Fibroblast of skin of left quadriceps (primary cell): Measurements from ENCODE around the gene R3HDM4.

Experiments used
- DNase-seq, 2 experiments: peaks; one replicate each; pipeline ENCODE4 v3.0.0-alpha.2; 2013; ENCODE audit warnings: low read depth in 2 of 2

Gene R3HDM4

GRCh38 chr19:917323-918151, 4.5 kb upstream of the R3HDM4 start, which contains the start of gene KISS1R:
TSS of gene KISS1R (plus strand) at chr19:917333. CDS start at chr19:917503, 170 bp downstream.
- DNase-seq = no peak

GRCh38 chr19:916645-917322, 3.8 kb upstream of the R3HDM4 start:
- no peak for DNase-seq

- no peak for DNase-seq
Measured at GRCh38 chr19:912181-913079, 589 bp downstream of the R3HDM4 start.

- DNase-seq = no peak
Measured at GRCh38 chr19:911197-912033, 1.6 kb downstream of the R3HDM4 start.

GRCh38 chr19:907183-907853, 5.7 kb downstream of the R3HDM4 start:
- no peak for DNase-seq

- DNase-seq = no peak
Measured at GRCh38 chr19:906480-906879, 6.5 kb downstream of the R3HDM4 start.

- DNase-seq = no peak
Measured at GRCh38 chr19:904545-904944, 8.5 kb downstream of the R3HDM4 start.

GRCh38 chr19:903266-903797, 9.7 kb downstream of the R3HDM4 start:
- DNase-seq = no peak

GRCh38 chr19:902446-903226, 10.4 kb downstream of the R3HDM4 start:
- no peak for DNase-seq

- no peak for DNase-seq
Measured at GRCh38 chr19:902093-902370, 11.0 kb downstream of the R3HDM4 start.

GRCh38 chr19:901216-902092, 11.6 kb downstream of the R3HDM4 start:
- DNase-seq = no peak

- DNase-seq = no peak
Measured at GRCh38 chr19:900302-901111, 12.5 kb downstream of the R3HDM4 start.

GRCh38 chr19:900043-900301, 13.0 kb downstream of the R3HDM4 start:
- no peak for DNase-seq

GRCh38 chr19:899336-900042, 13.5 kb downstream of the R3HDM4 start:
- no peak for DNase-seq

GRCh38 chr19:898663-899062, 14.4 kb downstream of the R3HDM4 start:
- no peak for DNase-seq

- DNase-seq = no peak
Measured at GRCh38 chr19:897442-898039, 15.5 kb downstream of the R3HDM4 start.

GRCh38 chr19:896999-897398, 16.0 kb downstream of the R3HDM4 start:
- DNase-seq = no peak
